GM21390 (cell line): ENCODE data around the gene FN1.
"Not testable (repeated sequence)": the region's sequence is repeated elsewhere in the genome, so short reads cannot be mapped to it uniquely, and the experiment has no call there.

Experiments
- ATAC-seq: cut with Tn5 transposase; IDR thresholded peaks from one replicate; pipeline ENCODE4 v1.9.1; 2021; ENCODE audit not compliant: unreplicated experiment

The FN1 gene

GRCh38 chr2:215368493-215368809 is 67.4 kb downstream of the FN1 start:
- ATAC-seq = no peak

GRCh38 chr2:215367662-215368492 is 68.0 kb downstream of the FN1 start:
- ATAC-seq = no peak

- ATAC-seq = no peak
Measured at GRCh38 chr2:215366440-215367032, 69.3 kb downstream of the FN1 start.

- peak; percentile 53 for ATAC-seq
Measured at GRCh38 chr2:215365184-215365658, 70.6 kb downstream of the FN1 start.

- no peak for ATAC-seq
Measured at GRCh38 chr2:215364157-215365155, 71.4 kb downstream of the FN1 start.

GRCh38 chr2:215363461-215364156 is 72.3 kb downstream of the FN1 start:
- ATAC-seq = no peak

GRCh38 chr2:215363039-215363438 is 72.8 kb downstream of the FN1 start:
- no peak for ATAC-seq

GRCh38 chr2:215362562-215362904 is 73.3 kb downstream of the FN1 start:
- ATAC-seq = no peak

- ATAC-seq = no peak
Measured at GRCh38 chr2:215361876-215362561, 73.8 kb downstream of the FN1 start.

- ATAC-seq = no peak
Measured at GRCh38 chr2:215361211-215361875, 74.5 kb downstream of the FN1 start.

GRCh38 chr2:215360596-215360995 is 75.3 kb downstream of the FN1 start:
- ATAC-seq = no peak

GRCh38 chr2:215360059-215360458 is 75.8 kb downstream of the FN1 start:
- ATAC-seq = not testable (repeated sequence)

GRCh38 chr2:215359576-215359922 is 76.3 kb downstream of the FN1 start:
- no peak for ATAC-seq

- no peak for ATAC-seq
Measured at GRCh38 chr2:215358891-215359575, 76.8 kb downstream of the FN1 start.

GRCh38 chr2:215358312-215358845 is 77.5 kb downstream of the FN1 start:
- no peak for ATAC-seq

- no peak for ATAC-seq
Measured at GRCh38 chr2:215357660-215358059, 78.2 kb downstream of the FN1 start.

GRCh38 chr2:215356948-215357461 is 78.9 kb downstream of the FN1 start:
- ATAC-seq = no peak

GRCh38 chr2:215356334-215356947 is 79.4 kb downstream of the FN1 start:
- ATAC-seq = no peak
